Fibroblast of pulmonary artery (primary cell): ENCODE results near the gene STK36.
"Not testable (repeated sequence)": the region's sequence is repeated elsewhere in the genome, so short reads cannot be mapped to it uniquely, and the experiment has no call there.

Experiments used
- DNase-seq: peaks from one replicate; pipeline ENCODE4 v3.0.0-alpha.2; 2010; ENCODE audit warnings: low read depth
- H3K4me3 ChIP-seq: replicated peaks from 2 replicates; pipeline ENCODE4 v1.5.1; 2011; ENCODE audit warnings: low read depth, mild to moderate bottlenecking, control low read depth, low read length, moderate library complexity
- CTCF ChIP-seq: IDR thresholded peaks from 2 replicates; pipeline ENCODE4 v1.5.1; 2011; ENCODE audit warnings: mild to moderate bottlenecking, control low read depth, low read length, inconsistent platforms; ENCODE audit errors: missing control alignments

Gene STK36

GRCh38 chr2:218680061-218680460 is 8.2 kb downstream of the STK36 start:
- H3K4me3 ChIP-seq: no peak overlapping the region
- DNase-seq: no peak
- no peak for TF ChIP-seq CTCF

- peak; percentile 96 for TF ChIP-seq CTCF
- DNase-seq: peak; percentile 88
- not testable (repeated sequence) for H3K4me3 ChIP-seq
These were observed 15.6 kb downstream of the STK36 start for GRCh38 chr2:218687400-218688060.

- peak; percentile 28 for DNase-seq
- H3K4me3 ChIP-seq: no peak overlapping the region
- no peak for TF ChIP-seq CTCF
These were observed 19.3 kb downstream of the STK36 start for GRCh38 chr2:218691234-218691633.

- peak; percentile 34 for DNase-seq
- H3K4me3 ChIP-seq: no peak overlapping the region
- TF ChIP-seq CTCF: no peak
These were observed 22.7 kb downstream of the STK36 start for GRCh38 chr2:218694405-218695145.

- TF ChIP-seq CTCF: no peak
- no peak overlapping the region for H3K4me3 ChIP-seq
- no peak for DNase-seq
These were observed 27.0 kb downstream of the STK36 start for GRCh38 chr2:218698885-218699284.

GRCh38 chr2:218701806-218702205 is 29.9 kb downstream of the STK36 start:
- no peak for TF ChIP-seq CTCF
- H3K4me3 ChIP-seq: no peak overlapping the region
- no peak for DNase-seq
